LNCaP clone FGC (cell line): ENCODE results near the gene ACOT7.

Experiments used
- DNase-seq: peaks from one replicate; pipeline ENCODE4 v3.0.0-alpha.2; 2011; ENCODE audit warnings: low read depth
- H3K4me3 ChIP-seq: 2 replicates; pipeline ENCODE4 v1.5.1; 2011; ENCODE audit warnings: mild to moderate bottlenecking, low read depth, low read length, control low read depth
- CTCF ChIP-seq: IDR thresholded peaks from 2 replicates; pipeline ENCODE4 v1.5.1; 2012; ENCODE audit warnings: mild to moderate bottlenecking; ENCODE audit not compliant: control insufficient read depth, insufficient read depth; ENCODE audit errors: extremely low read depth

Gene ACOT7

GRCh38 chr1:6347641-6348487 is 45.7 kb downstream of the ACOT7 start:
- DNase-seq: no peak
- TF ChIP-seq CTCF: peak; percentile 77
- no peak overlapping the region for H3K4me3 ChIP-seq

- H3K4me3 ChIP-seq: no peak overlapping the region
- TF ChIP-seq CTCF: no peak
- no peak for DNase-seq
Measured at GRCh38 chr1:6345460-6345859, 48.1 kb downstream of the ACOT7 start.

GRCh38 chr1:6345009-6345408 is 48.6 kb downstream of the ACOT7 start:
- TF ChIP-seq CTCF: no peak
- DNase-seq: no peak
- H3K4me3 ChIP-seq: no peak overlapping the region

GRCh38 chr1:6343506-6344405 is 49.8 kb downstream of the ACOT7 start:
- no peak overlapping the region for H3K4me3 ChIP-seq
- TF ChIP-seq CTCF: peak; percentile 99
- peak; percentile 86 for DNase-seq

- no peak overlapping the region for H3K4me3 ChIP-seq
- no peak for TF ChIP-seq CTCF
- no peak for DNase-seq
Measured at GRCh38 chr1:6342056-6342455, 51.5 kb downstream of the ACOT7 start.

- no peak for TF ChIP-seq CTCF
- DNase-seq: no peak
- H3K4me3 ChIP-seq: no peak overlapping the region
Measured at GRCh38 chr1:6338695-6339094, 54.9 kb downstream of the ACOT7 start.
